ENCODE data around the gene PLA2G4B. TPM values are rescaled to one million over a fixed set of nuclear protein-coding genes. Genes with fewer than 3 reads are reported as not detected.

PLA2G4B gene
- total RNA-seq, 1 experiment from 2014 or later, result 7.8 TPM

DNA sequence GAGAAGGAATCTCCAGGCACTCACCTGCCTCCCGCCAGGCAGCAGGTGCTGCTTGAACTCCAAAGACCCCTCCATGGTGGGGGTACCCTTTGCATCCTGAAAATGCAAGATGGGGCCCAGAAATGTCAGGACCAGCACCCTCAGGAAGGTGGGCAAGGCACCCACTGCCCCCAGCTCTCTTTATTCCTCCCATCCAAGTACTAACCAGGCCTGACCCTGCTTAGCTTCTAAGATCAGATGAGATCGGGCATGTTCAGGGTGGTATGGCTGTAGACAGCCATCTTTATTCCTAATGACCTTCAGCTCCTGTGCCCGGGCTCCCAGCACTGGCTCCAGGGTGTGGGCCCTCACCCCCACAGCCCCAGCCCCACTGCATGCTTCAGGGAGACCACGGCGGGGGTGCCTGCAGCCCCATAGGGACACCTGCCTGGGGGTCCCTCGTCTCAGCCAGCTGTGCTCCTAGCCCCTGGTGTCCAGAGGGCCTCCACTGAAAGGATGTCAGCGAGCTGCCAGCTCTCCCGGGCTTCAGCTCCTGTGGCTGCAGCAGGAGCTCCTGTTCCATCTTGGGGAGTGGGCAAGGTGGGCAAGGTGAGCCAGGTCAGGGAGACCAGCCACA is 13.2 kb downstream of the PLA2G4B start:
- TF ChIP-seq EZH2 (IDR thresholded peaks at IDR 0.05; ENCODE audit: low read depth), result no peak
- TF ChIP-seq, protein P1, sequence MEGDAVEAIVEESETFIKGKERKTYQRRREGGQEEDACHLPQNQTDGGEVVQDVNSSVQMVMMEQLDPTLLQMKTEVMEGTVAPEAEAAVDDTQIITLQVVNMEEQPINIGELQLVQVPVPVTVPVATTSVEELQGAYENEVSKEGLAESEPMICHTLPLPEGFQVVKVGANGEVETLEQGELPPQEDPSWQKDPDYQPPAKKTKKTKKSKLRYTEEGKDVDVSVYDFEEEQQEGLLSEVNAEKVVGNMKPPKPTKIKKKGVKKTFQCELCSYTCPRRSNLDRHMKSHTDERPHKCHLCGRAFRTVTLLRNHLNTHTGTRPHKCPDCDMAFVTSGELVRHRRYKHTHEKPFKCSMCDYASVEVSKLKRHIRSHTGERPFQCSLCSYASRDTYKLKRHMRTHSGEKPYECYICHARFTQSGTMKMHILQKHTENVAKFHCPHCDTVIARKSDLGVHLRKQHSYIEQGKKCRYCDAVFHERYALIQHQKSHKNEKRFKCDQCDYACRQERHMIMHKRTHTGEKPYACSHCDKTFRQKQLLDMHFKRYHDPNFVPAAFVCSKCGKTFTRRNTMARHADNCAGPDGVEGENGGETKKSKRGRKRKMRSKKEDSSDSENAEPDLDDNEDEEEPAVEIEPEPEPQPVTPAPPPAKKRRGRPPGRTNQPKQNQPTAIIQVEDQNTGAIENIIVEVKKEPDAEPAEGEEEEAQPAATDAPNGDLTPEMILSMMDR (conservative IDR thresholded peaks at IDR 0.05), result no peak
- Histone ChIP-seq H2AFZ (no peak overlapping the region), H3K27me3 (ENCODE audit: insufficient read depth, low read depth) (no peaks in the 10 kb centered on the region), H3K27ac (no peak overlapping the region), H3K4me3 (no peak overlapping the region), H3K9me2 (ENCODE audit: insufficient read depth) (no peaks in the 10 kb centered on the region), H3K4me2 (no peak overlapping the region), H4K20me1 (ENCODE audit: insufficient read depth) (no peaks in the 10 kb centered on the region), H3K79me2 (ENCODE audit: low read depth) (no peaks in the 10 kb centered on the region), H3K9me3 (ENCODE audit: insufficient read depth, low read depth) (no peaks in the 10 kb centered on the region), H3K4me1 (replicated peaks; ENCODE audit: insufficient read depth) (no peaks in the 10 kb centered on the region), H3F3A (ENCODE audit: insufficient read depth, low read depth) (no peaks in the 10 kb centered on the region), H3K36me3 (ENCODE audit: low read depth) (no peaks in the 10 kb centered on the region)
- BruUV-seq (replicated peaks), result no TSS peak
- ChIA-PET CTCF (no interaction called here), POLR2A (ENCODE audit: unreplicated experiment) (interaction anchor here (0.6 to 1.4 kb wide), 2 partner anchors 14 to 288 kb away, joined by 6 to 7 read pairs; partner anchors contain the start of gene PLA2G4B)
- intact Hi-C loops (cut with micrococcal nuclease; ENCODE audit: unreplicated experiment), result no loop called here
- no peak for DNase-seq

DNA sequence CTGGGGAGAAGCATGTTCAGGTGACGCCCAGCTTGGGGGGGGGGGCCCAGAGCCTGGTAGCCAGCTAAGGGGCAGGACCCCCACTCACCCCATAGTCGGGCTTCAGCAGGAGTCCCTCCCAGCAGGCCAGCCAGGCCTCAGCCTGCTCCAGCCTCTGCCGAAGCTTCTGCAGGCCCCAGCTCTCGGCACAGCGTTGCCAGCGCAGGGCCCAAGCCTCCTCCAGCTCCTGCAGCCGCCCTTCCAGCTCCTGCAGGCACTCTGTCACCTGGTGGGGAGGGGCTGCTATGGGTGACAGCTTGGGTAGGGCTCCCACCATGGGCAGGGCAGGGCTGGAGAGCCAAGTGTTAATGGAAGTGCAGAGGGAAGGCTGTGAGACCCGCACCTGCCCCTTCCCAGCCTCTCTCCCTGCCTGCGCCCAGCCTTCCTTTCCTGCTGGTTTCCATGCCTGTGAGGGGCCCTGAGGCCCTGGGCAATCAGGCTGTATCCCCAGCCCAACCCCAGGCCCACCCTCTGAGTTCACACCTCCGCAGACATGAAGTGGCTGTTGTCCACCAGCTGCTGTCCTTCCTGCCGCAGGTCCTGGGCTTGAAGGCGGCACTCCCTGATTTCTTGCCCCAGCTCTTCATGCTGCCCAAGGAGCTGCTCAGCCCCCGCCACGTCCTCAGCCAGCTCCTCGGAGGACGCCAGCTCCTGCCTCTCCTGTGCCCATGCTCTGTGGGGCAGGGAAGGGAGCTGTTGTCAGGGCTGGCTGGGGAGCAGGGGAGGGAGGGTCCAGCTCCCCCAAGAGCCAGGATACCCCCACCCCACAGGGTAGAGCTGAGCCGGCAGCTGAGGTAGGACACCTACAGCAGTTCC is 14.3 kb downstream of the PLA2G4B start:
- Histone ChIP-seq H3F3A (ENCODE audit: insufficient read depth, low read depth) (no peaks in the 10 kb centered on the region), H3K4me2 (no peak overlapping the region), H3K79me2 (ENCODE audit: low read depth) (no peaks in the 10 kb centered on the region), H3K9me3 (ENCODE audit: insufficient read depth, low read depth) (no peaks in the 10 kb centered on the region), H3K4me3 (no peak overlapping the region), H3K4me1 (replicated peaks; ENCODE audit: insufficient read depth) (no peaks in the 10 kb centered on the region), H4K20me1 (ENCODE audit: insufficient read depth) (no peaks in the 10 kb centered on the region), H3K27me3 (ENCODE audit: insufficient read depth, low read depth) (no peaks in the 10 kb centered on the region), H3K27ac (no peak overlapping the region), H3K36me3 (ENCODE audit: low read depth) (no peaks in the 10 kb centered on the region), H2AFZ (no peak overlapping the region), H3K9me2 (ENCODE audit: insufficient read depth) (no peaks in the 10 kb centered on the region)
- DNase-seq, result no peak
- no peak for TF ChIP-seq EZH2 (IDR thresholded peaks at IDR 0.05; ENCODE audit: low read depth)
- TF ChIP-seq, protein P1 (conservative IDR thresholded peaks at IDR 0.05), result no peak
- ChIA-PET POLR2A (ENCODE audit: unreplicated experiment) (interaction anchor here (0.8 kb wide), 1 partner anchor 14 kb away, joined by 4 read pairs; the partner anchor contains the start of gene PLA2G4B), CTCF (no interaction called here)
- BruUV-seq (replicated peaks), result no TSS peak
- intact Hi-C loops (cut with micrococcal nuclease; ENCODE audit: unreplicated experiment), result no loop called here

DNA sequence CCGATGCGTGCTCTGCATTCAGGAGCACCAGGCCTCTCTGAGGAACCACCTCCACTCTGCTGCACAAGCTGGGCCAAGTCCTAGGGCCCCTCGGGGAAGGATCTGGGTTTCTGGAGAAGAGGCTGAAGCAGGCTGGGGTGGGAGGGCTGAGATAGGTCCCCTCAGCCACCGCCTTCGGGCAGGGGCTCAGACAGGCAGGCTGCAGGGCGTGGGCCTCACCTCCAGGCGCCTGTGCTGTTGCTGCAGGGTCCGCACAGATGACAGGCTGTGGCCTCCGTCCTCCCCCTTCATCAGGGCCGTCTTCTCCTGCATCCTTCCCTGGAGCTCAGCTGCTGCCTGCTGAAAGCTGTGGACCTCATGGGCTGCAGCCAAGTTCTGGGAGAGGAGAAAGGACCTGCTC is 15.2 kb downstream of the PLA2G4B start:
- no TSS peak for BruUV-seq (replicated peaks)
- Histone ChIP-seq H3K9me2 (ENCODE audit: insufficient read depth) (no peaks in the 10 kb centered on the region), H3K4me2 (no peak overlapping the region), H3K9me3 (ENCODE audit: insufficient read depth, low read depth) (no peaks in the 10 kb centered on the region), H2AFZ (no peak overlapping the region), H3K4me1 (replicated peaks; ENCODE audit: insufficient read depth) (no peaks in the 10 kb centered on the region), H3K27ac (no peak overlapping the region), H3K4me3 (no peak overlapping the region), H4K20me1 (ENCODE audit: insufficient read depth) (no peaks in the 10 kb centered on the region), H3K36me3 (ENCODE audit: low read depth) (no peaks in the 10 kb centered on the region), H3K27me3 (ENCODE audit: insufficient read depth, low read depth) (no peaks in the 10 kb centered on the region), H3K79me2 (ENCODE audit: low read depth) (no peaks in the 10 kb centered on the region), H3F3A (ENCODE audit: insufficient read depth, low read depth) (no peaks in the 10 kb centered on the region)
- intact Hi-C loops (cut with micrococcal nuclease; ENCODE audit: unreplicated experiment), result no loop called here
- no peak for TF ChIP-seq EZH2 (IDR thresholded peaks at IDR 0.05; ENCODE audit: low read depth)
- TF ChIP-seq, protein P1 (conservative IDR thresholded peaks at IDR 0.05), result no peak
- ChIA-PET POLR2A (ENCODE audit: unreplicated experiment) (interaction anchor here (0.6 to 0.8 kb wide), 2 partner anchors 15 to 71 kb away, joined by 3 to 4 read pairs; partner anchors contain the start of gene PLA2G4B), CTCF (no interaction called here)
- no peak for DNase-seq

All from PC-9 (cell line).